ENCODE results near the gene RNF5.
A peak's percentile ranks its signal among the peaks of the same experiment; 100 is the strongest.

Gene RNF5

GRCh38 chr6:32151863-32152768 lies 26.1 kb upstream of the RNF5 start, which contains the start of gene PRRT1:
Gene PRRT1 (minus strand): TSS chr6:32151939. CDS start chr6:32151827, 112 bp downstream.
- DNase-seq (ENCODE audit: low spot score): peak; percentile 33

GRCh38 chr6:32152769-32153563 lies 25.2 kb upstream of the RNF5 start:
- peak; percentile 68 for DNase-seq (ENCODE audit: low spot score)

GRCh38 chr6:32153564-32154513 lies 24.4 kb upstream of the RNF5 start, which contains the start of gene PPT2:
Gene PPT2 (plus strand): TSS chr6:32154141. CDS start chr6:32154595, 454 bp downstream.
- DNase-seq (ENCODE audit: low spot score): peak; percentile 91

- DNase-seq (ENCODE audit: low spot score): peak; percentile 79
Measured at GRCh38 chr6:32154514-32155161, 23.6 kb upstream of the RNF5 start.

- DNase-seq (ENCODE audit: low spot score): no peak
Measured at GRCh38 chr6:32156891-32157290, 21.3 kb upstream of the RNF5 start.

GRCh38 chr6:32158052-32158451 lies 20.2 kb upstream of the RNF5 start:
- no peak for DNase-seq (ENCODE audit: low spot score)

GRCh38 chr6:32163559-32164258 lies 14.5 kb upstream of the RNF5 start:
- DNase-seq (ENCODE audit: low spot score): no peak

GRCh38 chr6:32164295-32164694 lies 13.9 kb upstream of the RNF5 start, which contains the start of gene EGFL8:
Gene EGFL8 (plus strand): TSS chr6:32164595. CDS start chr6:32166166, 1,571 bp downstream.
- no peak for DNase-seq (ENCODE audit: low spot score)

- no peak for DNase-seq (ENCODE audit: low spot score)
Measured at GRCh38 chr6:32166411-32167061, 11.7 kb upstream of the RNF5 start.

GRCh38 chr6:32167154-32167760 lies 10.9 kb upstream of the RNF5 start:
- DNase-seq (ENCODE audit: low spot score): no peak

GRCh38 chr6:32167761-32168262 lies 10.4 kb upstream of the RNF5 start:
- no peak for DNase-seq (ENCODE audit: low spot score)

- no peak for DNase-seq (ENCODE audit: low spot score)
Measured at GRCh38 chr6:32168350-32168749, 9.9 kb upstream of the RNF5 start.

GRCh38 chr6:32168807-32169591 lies 9.2 kb upstream of the RNF5 start:
- no peak for DNase-seq (ENCODE audit: low spot score)

GRCh38 chr6:32170294-32170693 lies 7.9 kb upstream of the RNF5 start:
- no peak for DNase-seq (ENCODE audit: low spot score)

GRCh38 chr6:32171234-32171633 lies 7.0 kb upstream of the RNF5 start:
- DNase-seq (ENCODE audit: low spot score): no peak

- no peak for DNase-seq (ENCODE audit: low spot score)
Measured at GRCh38 chr6:32173051-32173727, 5.0 kb upstream of the RNF5 start.

GRCh38 chr6:32174416-32174815 lies 3.8 kb upstream of the RNF5 start:
- DNase-seq (ENCODE audit: low spot score): no peak

All from SK-N-DZ (cell line).